NCI-H1930 (cell line): ENCODE measurements around the gene SMOC2.
"Not testable (repeated sequence)": the region's sequence is repeated elsewhere in the genome, so short reads cannot be mapped to it uniquely, and the experiment has no call there.

Source experiments
- DNase-seq, 2 experiments: peaks; one replicate each; lab custom pipeline; 2025; lab: John Stamatoyannopoulos, UW

SMOC2 gene

GRCh38 chr6:168517742-168518347 is 76.9 kb downstream of the SMOC2 start:
- DNase-seq = no peak

GRCh38 chr6:168518348-168518745 is 77.4 kb downstream of the SMOC2 start:
- no peak for DNase-seq

DNA sequence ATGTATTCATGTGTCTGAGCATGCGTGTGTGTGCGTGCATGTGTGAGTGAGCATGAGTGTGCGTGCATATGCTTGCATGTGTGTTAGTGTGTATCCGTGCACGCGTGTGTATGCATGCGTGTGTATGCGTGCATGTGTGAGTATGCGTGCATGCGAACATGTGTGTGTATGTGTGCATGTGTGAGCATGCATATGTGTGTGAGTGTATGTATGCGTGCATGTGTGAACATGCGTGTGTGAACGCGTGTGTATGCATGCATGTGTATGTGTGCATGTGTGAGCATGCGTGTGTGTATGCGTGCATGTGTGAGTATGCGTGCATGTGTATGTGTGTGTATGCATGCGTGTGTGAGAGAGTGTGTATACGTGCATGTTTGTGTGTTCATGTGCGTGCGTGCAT is 77.9 kb downstream of the SMOC2 start:
- no peak for DNase-seq

DNA sequence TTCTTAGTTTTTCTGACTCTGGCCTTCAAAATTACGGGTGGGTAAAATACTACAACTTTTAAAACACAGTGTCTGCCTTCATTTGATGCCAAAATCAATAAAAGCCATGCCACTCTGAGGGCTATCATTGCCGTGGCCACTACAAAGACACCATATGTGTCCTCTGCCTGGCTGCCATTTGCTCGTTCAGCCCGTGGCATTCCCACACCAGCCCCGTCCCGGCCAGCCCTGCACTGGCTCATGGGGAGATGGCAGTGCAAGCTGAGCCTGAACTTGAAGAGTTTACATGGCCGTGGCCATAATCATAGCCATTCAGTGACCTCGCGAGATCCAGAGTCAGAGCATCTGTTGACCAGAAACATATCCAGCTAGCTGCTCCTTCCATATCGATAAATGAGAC is 79.2 kb downstream of the SMOC2 start:
- no peak for DNase-seq

GRCh38 chr6:168524571-168525001 is 83.6 kb downstream of the SMOC2 start:
- no peak for DNase-seq

GRCh38 chr6:168525114-168525513 is 84.1 kb downstream of the SMOC2 start:
- no peak for DNase-seq

DNA sequence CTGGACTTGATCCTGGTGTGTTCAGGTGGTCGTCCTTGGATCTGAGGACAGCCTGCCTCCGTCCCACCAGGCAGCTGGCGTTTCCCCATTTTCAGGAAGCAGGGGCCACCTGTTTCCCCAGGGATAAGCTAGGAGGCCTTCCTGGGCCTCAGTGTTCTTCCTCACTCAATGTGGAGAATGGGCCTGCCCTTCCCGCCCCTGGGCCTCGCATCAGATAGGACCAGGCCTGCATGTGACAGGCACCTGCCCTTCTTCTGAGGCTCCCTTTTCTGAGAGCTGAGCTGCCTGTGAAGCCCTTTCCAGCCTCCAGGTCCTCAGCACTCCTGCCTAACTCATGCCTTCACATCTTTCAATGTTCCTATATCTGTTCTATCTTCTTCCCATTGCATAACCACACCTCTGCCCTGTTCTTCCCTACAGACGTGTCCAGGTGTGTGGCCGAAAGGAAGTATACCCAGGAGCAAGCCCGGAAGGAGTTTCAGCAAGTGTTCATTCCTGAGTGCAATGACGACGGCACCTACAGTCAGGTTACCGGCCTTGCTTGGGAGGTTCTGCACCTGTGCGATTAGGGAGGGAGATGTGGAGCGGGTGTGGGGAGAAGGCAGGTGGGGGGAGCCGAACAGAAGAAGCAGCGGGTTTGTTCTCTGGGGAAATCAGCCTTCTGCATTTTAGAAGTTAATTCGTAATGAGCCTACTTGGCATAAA is 85.1 kb downstream of the SMOC2 start:
- no peak for DNase-seq

- DNase-seq = no peak
These were observed 85.9 kb downstream of the SMOC2 start for GRCh38 chr6:168526841-168527281.

- DNase-seq = no peak
These were observed 86.6 kb downstream of the SMOC2 start for GRCh38 chr6:168527451-168528210.

DNA sequence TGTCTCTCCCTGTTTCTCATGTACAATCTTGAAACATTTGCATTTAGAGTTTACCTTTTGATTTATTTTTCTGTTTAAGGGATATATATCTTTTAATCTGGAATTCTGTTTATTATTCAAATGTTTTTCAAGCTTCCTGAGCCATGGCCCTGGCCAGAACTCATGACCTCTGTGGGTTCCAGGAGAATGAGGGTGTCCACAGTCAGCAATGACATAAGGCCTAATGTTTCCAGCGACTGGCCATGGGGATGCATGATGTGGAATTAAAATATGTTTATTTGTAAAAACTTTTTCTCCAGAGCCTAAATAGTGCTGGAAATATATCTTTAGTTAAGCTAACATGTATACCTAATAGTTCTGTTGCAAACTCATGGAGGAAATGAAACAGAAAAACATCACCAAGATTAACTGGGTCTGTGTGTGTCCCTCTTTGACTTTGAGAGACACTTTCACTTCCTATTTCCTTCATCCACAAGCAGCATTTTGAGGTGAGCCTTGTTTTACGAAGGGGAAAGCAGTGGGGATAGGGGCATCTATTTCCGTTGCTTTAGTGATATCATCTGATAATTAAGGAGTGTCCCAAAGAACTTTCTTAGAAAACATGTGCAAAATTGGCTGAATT is 87.6 kb downstream of the SMOC2 start:
- DNase-seq = no peak

DNA sequence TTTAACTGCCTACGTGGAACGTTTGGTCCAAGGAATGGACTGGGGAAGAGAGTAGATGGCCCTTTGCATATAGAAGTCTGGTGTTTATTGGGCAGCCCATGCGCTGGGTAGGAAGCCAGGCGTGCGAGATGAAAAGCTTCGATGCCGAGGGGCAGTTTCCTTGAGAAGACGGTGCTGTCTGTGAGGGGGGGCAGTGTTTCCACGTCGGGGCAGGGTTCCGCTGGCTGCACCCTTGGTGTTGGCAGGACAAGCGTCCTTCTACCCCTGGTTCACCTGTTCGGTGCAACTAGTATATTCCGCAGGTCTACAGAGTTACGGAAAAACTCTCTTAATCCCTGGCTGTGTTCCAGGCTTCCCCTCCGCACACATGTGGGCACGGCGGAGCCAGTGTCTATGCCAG is 88.2 kb downstream of the SMOC2 start:
- DNase-seq = no peak

DNA sequence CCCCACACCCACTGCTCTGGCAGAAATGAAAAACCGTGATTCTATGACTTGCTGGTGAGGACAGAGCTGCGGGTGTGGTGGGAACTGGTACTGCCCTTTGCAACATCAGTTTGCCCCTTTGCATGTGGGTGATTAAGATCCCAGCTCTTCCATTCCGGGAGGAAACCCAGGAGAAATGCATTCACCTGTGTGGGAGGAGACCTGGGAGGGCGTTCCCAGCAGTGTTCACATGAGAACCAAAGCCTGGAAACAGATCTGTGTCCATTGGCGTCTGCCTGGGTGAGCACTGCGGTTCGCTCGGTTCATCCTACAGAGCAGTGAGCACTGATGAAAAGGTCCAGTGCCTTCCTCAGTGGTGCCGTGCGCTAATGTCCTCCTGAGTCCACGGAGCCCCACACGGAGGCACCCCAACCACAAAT is 89.7 kb downstream of the SMOC2 start:
- no peak for DNase-seq

GRCh38 chr6:168532070-168532469 is 91.1 kb downstream of the SMOC2 start:
- DNase-seq = no peak

DNA sequence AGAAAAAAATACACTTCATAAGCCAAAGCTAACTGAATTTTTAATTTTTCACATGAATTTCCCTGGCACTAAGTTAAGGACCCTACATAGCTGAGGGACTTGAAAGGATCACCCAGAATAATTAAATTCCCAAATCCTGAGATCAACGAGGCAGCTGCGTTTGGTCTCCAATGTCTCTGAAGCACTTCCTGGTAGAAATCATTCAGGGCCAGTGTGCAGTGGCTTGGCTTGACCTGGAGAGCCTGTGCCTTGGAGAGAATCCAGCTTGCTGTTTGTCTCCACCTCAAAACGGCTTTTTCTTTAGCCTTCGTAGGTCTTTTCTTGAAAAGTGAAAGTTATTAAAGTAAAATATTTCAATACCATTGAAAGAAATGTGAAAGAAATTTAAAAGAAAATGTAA is 92.4 kb downstream of the SMOC2 start:
- DNase-seq = no peak

- no peak for DNase-seq
These were observed 93.3 kb downstream of the SMOC2 start for GRCh38 chr6:168534265-168534664.

DNA sequence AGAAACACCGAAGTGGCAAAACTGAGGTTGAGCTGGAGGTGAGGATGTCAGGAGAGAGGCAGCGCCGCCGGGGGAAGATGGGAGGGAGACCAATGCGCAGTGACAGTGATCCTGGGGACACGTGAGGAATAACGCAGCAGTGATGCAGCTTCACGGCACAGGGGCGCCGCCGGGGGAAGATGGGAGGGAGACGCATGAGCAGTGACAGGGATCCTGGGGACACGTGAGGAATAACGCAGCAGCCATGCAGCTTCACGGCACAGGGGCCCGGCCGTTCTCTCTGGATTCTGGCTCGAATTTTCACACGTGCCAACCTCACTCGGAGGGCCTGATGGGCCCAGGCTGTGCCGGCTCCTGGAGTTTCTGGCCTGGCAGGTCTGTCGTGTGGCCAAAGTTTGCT is 94.7 kb downstream of the SMOC2 start:
- DNase-seq = no peak

DNA sequence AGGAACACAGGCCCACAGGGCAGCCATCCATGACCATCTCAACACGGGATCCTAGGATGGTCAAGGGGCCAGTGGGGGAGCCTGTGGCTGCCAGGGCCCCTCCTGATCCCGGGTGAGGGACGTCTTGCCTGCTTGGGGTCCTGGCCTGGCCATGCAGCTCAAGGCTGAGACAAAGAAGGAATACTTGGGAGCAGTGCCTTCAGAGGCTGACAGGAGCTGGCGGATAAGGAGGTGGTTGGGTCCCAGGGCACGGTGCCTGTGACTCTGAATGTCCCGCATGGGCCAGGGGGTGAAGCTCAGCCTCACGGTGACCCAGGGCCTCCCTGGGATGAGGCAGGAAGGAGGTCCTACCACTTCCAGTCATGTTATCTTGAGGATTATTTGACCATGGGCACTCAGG is 95.2 kb downstream of the SMOC2 start:
- no peak for DNase-seq

GRCh38 chr6:168536665-168537539 is 95.9 kb downstream of the SMOC2 start:
- DNase-seq = no peak

- DNase-seq = no peak
These were observed 96.5 kb downstream of the SMOC2 start for GRCh38 chr6:168537540-168537884.

DNA sequence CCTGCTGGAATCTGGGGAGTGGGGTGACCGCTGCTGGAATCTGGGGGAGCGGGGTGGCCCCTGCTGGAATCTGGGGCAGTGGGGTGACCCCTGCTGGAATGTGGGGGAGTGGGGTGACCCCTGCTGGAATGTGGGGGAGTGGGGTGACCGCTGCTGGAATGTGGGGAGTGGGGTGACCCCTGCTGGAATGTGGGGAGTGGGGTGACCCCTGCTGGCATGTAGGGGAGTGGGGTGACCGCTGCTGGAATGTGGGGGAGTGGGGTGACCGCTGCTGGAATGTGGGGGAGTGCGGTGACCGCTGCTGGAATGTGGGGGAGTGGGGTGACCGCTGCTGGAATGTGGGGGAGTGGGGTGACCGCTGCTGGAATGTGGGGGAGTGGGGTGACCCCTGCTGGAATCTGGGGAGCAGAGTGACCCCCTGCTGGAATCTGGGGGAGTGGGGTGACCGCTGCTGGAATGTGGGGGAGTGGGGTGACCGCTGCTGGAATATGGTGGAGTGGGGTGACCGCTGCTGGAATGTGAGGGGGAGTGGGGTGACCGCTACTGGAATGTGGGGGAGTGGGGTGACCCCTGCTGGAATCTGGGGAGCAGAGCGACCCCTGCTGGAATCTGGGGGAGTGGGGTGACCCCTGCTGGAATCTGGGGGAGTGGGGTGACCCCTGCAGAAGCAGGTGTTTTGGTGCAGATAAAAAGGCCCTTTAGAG is 97.4 kb downstream of the SMOC2 start:
- DNase-seq = not testable (repeated sequence)
